Erythroblast (primary cell): ENCODE measurements around the gene ATXN10.

ENCODE experiments used
- GATA1 ChIP-seq: IDR thresholded peaks from 2 replicates; pipeline ENCODE4 v1.6.1; 2011; ENCODE audit warnings: low read depth, mild to moderate bottlenecking, control low read depth, low read length, moderate library complexity
- POLR2A ChIP-seq: IDR thresholded peaks from 2 replicates; pipeline ENCODE4 v1.6.1; 2011; ENCODE audit warnings: mild to moderate bottlenecking, low read length

DNA sequence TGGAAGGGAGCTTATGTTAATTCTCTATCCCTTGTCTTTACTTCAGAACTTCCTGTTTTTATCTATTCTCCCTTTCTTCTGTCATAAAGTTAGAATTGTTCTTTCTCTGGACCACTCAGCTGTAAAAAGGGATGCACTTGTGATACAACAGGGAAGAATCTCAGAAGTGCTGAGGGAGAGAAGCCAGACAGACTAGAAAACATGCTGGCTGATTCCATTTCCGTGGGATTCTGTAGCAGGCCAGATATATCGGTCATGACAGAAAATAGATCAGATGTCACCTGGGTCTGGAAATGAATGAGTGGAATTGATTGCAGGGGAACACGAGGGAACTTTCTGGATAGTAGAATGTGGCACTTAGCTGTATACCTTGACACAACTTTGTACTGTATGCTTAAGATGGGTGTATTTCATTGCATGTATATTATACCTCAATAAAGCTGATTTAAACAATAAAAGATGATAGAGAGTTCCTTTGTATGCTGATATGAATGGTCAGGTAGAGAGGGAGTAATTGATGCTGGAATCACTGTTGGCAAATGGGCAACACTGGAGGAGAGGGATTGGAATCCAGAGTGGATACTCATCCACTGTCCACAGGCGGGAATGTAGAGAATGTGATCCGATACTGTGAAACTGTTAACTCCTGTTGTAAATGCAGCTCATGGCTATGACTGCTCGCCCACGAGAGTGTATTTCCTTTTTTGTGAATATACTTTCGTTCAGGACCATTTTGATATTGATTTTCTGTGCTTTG is 59.6 kb downstream of the ATXN10 start:
- TF ChIP-seq POLR2A (no peak), GATA1 (no peak)
